Right lobe of liver (tissue), 6 donors: ENCODE results near the gene RGS6. TPM values are rescaled to one million over a fixed set of nuclear protein-coding genes. Genes with fewer than 3 reads are reported as not detected.

Experiments
- ATAC-seq, 4 donors: fragments of 200-7000 bp; cut with Tn5 transposase; one replicate each; pipeline ENCODE4 v1.9.1; 2020; ENCODE audit warnings: mild to moderate bottlenecking in 4 of 4, moderate library complexity in 4 of 4
- DNase-seq, 3 donors: peaks; one replicate each; pipeline ENCODE4 v3.0.0-alpha.2; 2020
- H3K27ac ChIP-seq, 3 donors: fragments of 200-600 bp; one replicate each; pipeline ENCODE4 v1.8.0; 2022
- H3K27me3 ChIP-seq, 2 donors: fragments of 200-600 bp; one replicate each; pipeline ENCODE4 v1.8.0; 2022
- H3K36me3 ChIP-seq, 4 donors: fragments of 200-600 bp; sonication (generic) in 1 of 4; one replicate each; pipeline versions ENCODE4 v1.5.1 to v1.8.0; 2017 to 2022; ENCODE audit warnings: control low read depth in 1 of 4
- H3K4me1 ChIP-seq, 4 donors: fragments of 200-600 bp; sonication (generic) in 1 of 4; one replicate each; pipeline versions ENCODE4 v1.5.1 to v1.8.0; 2017 to 2022; ENCODE audit warnings: control low read depth in 1 of 4
- H3K4me3 ChIP-seq, 3 donors: fragments of 200-600 bp; one replicate each; pipeline ENCODE4 v1.8.0; 2022
- H3K9me3 ChIP-seq, 4 donors: fragments of 200-600 bp; sonication (generic) in 1 of 4; one replicate each; pipeline versions ENCODE4 v1.5.1 to v1.8.0; 2017 to 2022; ENCODE audit warnings: control low read depth in 1 of 4
- CTCF ChIP-seq, 4 donors: fragments of 200-600 bp in 3 of 4; fragments of 450-650 bp in 1 of 4; IDR thresholded peaks; one replicate each; pipeline versions ENCODE4 v1.5.1 to v1.8.0; 2016 to 2022; ENCODE audit warnings: antibody characterized with exemption in 4 of 4, mild to moderate bottlenecking in 2 of 4
- POLR2A ChIP-seq: fragments of 450-650 bp; IDR thresholded peaks from one replicate; pipeline ENCODE4 v1.6.1; 2017; ENCODE audit warnings: antibody characterized with exemption, mild to moderate bottlenecking
- WGBS: methylation state at CpG from one replicate; pipeline ENCODE4 v1.1.6; 2018; ENCODE audit warnings: low coverage, low lambda C conversion rate; ENCODE audit not compliant: insufficient coverage; ENCODE audit errors: missing lambda C conversion rate; 5-methylcytosine and 5-hydroxymethylcytosine counted together
- intact Hi-C, 2 donors: fragments of 100-400 bp; cut with DNase I; formaldehyde crosslinking; loops; one replicate each; pipeline versions ENCODE4 v1.11.2 to v1.14.1; 2022
- total RNA-seq, 6 experiments: library from RNA; depleted of rRNA in 2 of 6; stranded (reverse); fragments of >200 nt in 2 of 6; fragmentation: NEBNext Ultra II Directional in 3 of 6; extraction: Animal tissue kit (Norgen Biotek cat#: 25700) in 3 of 6; gene quantifications; one replicate each; pipeline versions ENCODE4 v1.1.0 to v1.2.4, GENCODE V29; 2016 to 2023
- donor health status: DM: no; HTN: yes; CAD: no.
- donor health status: DM: no; HTN: no; CAD: no.
- donor health status: DM: no; HTN: no; CAD: no.
- donor health status: DM: no; HTN: yes; CAD: no.
- donor health status: DM: no; HTN: yes; CAD: no.

Gene RGS6
- total RNA-seq, 6 experiments from 2014 or later: 0.07 TPM; not detected in 5

- no peaks in the 10 kb centered on the region for H3K9me3 ChIP-seq
- no peak for TF ChIP-seq POLR2A
- TF ChIP-seq CTCF (IDR thresholded peaks at IDR 0.05): no peak
- no peak overlapping the region for H3K27ac ChIP-seq
- ATAC-seq: no peak
- no peaks in the 10 kb centered on the region for H3K36me3 ChIP-seq
- no peaks in the 10 kb centered on the region for H3K4me1 ChIP-seq
- intact Hi-C loops: no loop called here
- no peak for DNase-seq
- H3K27me3 ChIP-seq: no peaks in the 10 kb centered on the region
- H3K4me3 ChIP-seq: no peak overlapping the region
- 33% methylated on average over 2 of the region's 4 CpGs for WGBS
Measured at GRCh38 chr14:72439707-72440106, 507.5 kb downstream of the RGS6 start.

GRCh38 chr14:72443256-72443655, 511.0 kb downstream of the RGS6 start:
- TF ChIP-seq CTCF (IDR thresholded peaks at IDR 0.05): no peak
- TF ChIP-seq POLR2A: no peak
- ATAC-seq: no peak
- WGBS: 60% methylated on average over 1 of the region's 2 CpGs

GRCh38 chr14:72443991-72444441, 511.8 kb downstream of the RGS6 start:
- TF ChIP-seq CTCF (IDR thresholded peaks at IDR 0.05) (no peak), POLR2A (no peak)
- Histone ChIP-seq H3K9me3 (no peaks in the 10 kb centered on the region), H3K36me3 (no peaks in the 10 kb centered on the region), H3K27ac (no peak overlapping the region), H3K27me3 (no peaks in the 10 kb centered on the region), H3K4me3 (no peak overlapping the region), H3K4me1 (no peaks in the 10 kb centered on the region)
- intact Hi-C loops: no loop called here
- no peak for DNase-seq
- ATAC-seq: no peak
- WGBS: 49% methylated on average over 8 of the region's 8 CpGs

More at GRCh38 chr14:72443256-72443655, 511.0 kb downstream of the RGS6 start:
- H3K4me3 ChIP-seq: no peak overlapping the region
- H3K9me3 ChIP-seq: no peaks in the 10 kb centered on the region
- H3K27me3 ChIP-seq: no peaks in the 10 kb centered on the region
- no peak overlapping the region for H3K27ac ChIP-seq
- H3K36me3 ChIP-seq: no peaks in the 10 kb centered on the region
- no peaks in the 10 kb centered on the region for H3K4me1 ChIP-seq
- intact Hi-C loops: no loop called here
- DNase-seq: no peak

- WGBS: 63% methylated on average over 3 of the region's 6 CpGs
- H3K9me3 ChIP-seq: no peaks in the 10 kb centered on the region
- H3K4me1 ChIP-seq: no peaks in the 10 kb centered on the region
- no peak for TF ChIP-seq CTCF (IDR thresholded peaks at IDR 0.05)
- intact Hi-C loops: no loop called here
- no peak overlapping the region for H3K27ac ChIP-seq
- DNase-seq (no peak), ATAC-seq (no peak)
- no peaks in the 10 kb centered on the region for H3K36me3 ChIP-seq
- H3K27me3 ChIP-seq: no peaks in the 10 kb centered on the region
- no peak overlapping the region for H3K4me3 ChIP-seq
Measured at GRCh38 chr14:72444701-72445100, 512.5 kb downstream of the RGS6 start.

GRCh38 chr14:72448212-72448611, 516.0 kb downstream of the RGS6 start:
- H3K36me3 ChIP-seq: no peaks in the 10 kb centered on the region
- DNase-seq (no peak), ATAC-seq (no peak)
- H3K4me1 ChIP-seq: no peaks in the 10 kb centered on the region
- intact Hi-C loops: no loop called here
- no peak overlapping the region for H3K27ac ChIP-seq
- H3K9me3 ChIP-seq: no peaks in the 10 kb centered on the region
- no peaks in the 10 kb centered on the region for H3K27me3 ChIP-seq
- TF ChIP-seq CTCF (IDR thresholded peaks at IDR 0.05): no peak
- no peak for TF ChIP-seq POLR2A
- WGBS: 75% methylated on average over 2 of the region's 2 CpGs
- H3K4me3 ChIP-seq: no peak overlapping the region
